ENCODE results near the gene MFSD11.

Gene MFSD11

GRCh38 chr17:76720211-76720610, 17.7 kb upstream of the MFSD11 start:
- H3K36me3 ChIP-seq (replicated peaks in 1 of 2; ENCODE audit: control insufficient read depth in 2 of 2, insufficient read depth in 2 of 2, low read length in 2 of 2), result peaks cover 50 to 94% of the 10 kb centered on the region in 2 donors
- no peak overlapping the region for H3K4me3 ChIP-seq (ENCODE audit: low read length in 2 of 2)
- no peak overlapping the region for H2AFZ ChIP-seq (ENCODE audit: low read length)
- H3K4me1 ChIP-seq (ENCODE audit: control insufficient read depth in 2 of 2, insufficient read depth in 1 of 2, low read depth in 1 of 2, low read length in 2 of 2), result no peaks in the 10 kb centered on the region
- no peak overlapping the region for H3K27ac ChIP-seq (replicated peaks; ENCODE audit: low read length)
- no peak overlapping the region for H3K4ac ChIP-seq (ENCODE audit: low read length)
- no peak overlapping the region for H3K4me2 ChIP-seq (ENCODE audit: insufficient read depth, low read length, poor library complexity, severe bottlenecking)
- no peak overlapping the region for H3K14ac ChIP-seq (ENCODE audit: low read length)
- no peak overlapping the region for H3K23ac ChIP-seq (ENCODE audit: low read depth, low read length, poor library complexity)
- H2BK5ac ChIP-seq (ENCODE audit: low read length), result no peak overlapping the region
- H3K9ac ChIP-seq (ENCODE audit: low read depth, low read length, poor library complexity), result no peak overlapping the region
- no peak overlapping the region for H2BK12ac ChIP-seq (ENCODE audit: low read length)
- H2BK120ac ChIP-seq (ENCODE audit: low read depth, low read length), result no peak overlapping the region
- no CpG with 5 or more reads among the region's 9 CpGs for WGBS, 2 donors (ENCODE audit: extremely low coverage in 2 of 2, insufficient read length in 2 of 2, insufficient replicate concordance in 1 of 2)
- no peak overlapping the region for H3K18ac ChIP-seq (ENCODE audit: low read length)
- no peak overlapping the region for H4K8ac ChIP-seq (ENCODE audit: low read depth, low read length)
- no peaks in the 10 kb centered on the region for H3K9me3 ChIP-seq (replicated peaks in 1 of 2; ENCODE audit: control insufficient read depth in 2 of 2, insufficient read depth in 1 of 2, low read depth in 1 of 2, low read length in 2 of 2)
- no peaks in the 10 kb centered on the region for H3K79me1 ChIP-seq (ENCODE audit: low read depth, low read length)
- H2AK5ac ChIP-seq (ENCODE audit: low read depth, low read length), result no peak overlapping the region
- H3K27me3 ChIP-seq (ENCODE audit: control insufficient read depth in 3 of 3, insufficient read depth in 3 of 3, low read depth in 1 of 3, low read length in 3 of 3), result no peaks in the 10 kb centered on the region
- no peak overlapping the region for H4K91ac ChIP-seq (ENCODE audit: low read depth, low read length, poor library complexity)
- DNase-seq (ENCODE audit: low spot score), result no peak
- no peak overlapping the region for H2BK15ac ChIP-seq (ENCODE audit: low read length)

DNA sequence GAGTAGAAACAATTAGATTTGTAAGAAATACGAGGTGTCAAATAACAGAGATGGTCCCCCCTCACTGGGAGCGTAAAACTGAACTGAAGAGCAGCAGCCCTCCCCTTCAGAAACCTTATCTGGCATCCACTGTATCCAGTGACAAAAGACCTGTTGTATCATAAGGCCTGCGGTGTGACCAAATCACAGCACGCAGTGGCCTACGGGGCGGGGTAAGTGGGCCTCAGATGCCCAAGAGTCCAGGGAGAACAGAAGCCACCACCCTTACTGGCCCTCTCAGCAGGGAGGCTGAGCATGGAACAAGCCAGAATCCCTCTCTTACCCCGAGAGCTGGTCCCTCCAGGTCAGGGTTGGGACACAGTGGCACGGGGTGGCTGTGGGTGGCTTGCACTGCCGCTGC, 17.0 kb upstream of the MFSD11 start:
- H2BK15ac ChIP-seq (ENCODE audit: low read length), result no peak overlapping the region
- peaks cover 3 to 4% of the 10 kb centered on the region in 2 donors for H3K4me1 ChIP-seq (ENCODE audit: control insufficient read depth in 2 of 2, insufficient read depth in 1 of 2, low read depth in 1 of 2, low read length in 2 of 2)
- peaks cover 46 to 87% of the 10 kb centered on the region in 2 donors for H3K36me3 ChIP-seq (replicated peaks in 1 of 2; ENCODE audit: control insufficient read depth in 2 of 2, insufficient read depth in 2 of 2, low read length in 2 of 2)
- no peak overlapping the region for H3K18ac ChIP-seq (ENCODE audit: low read length)
- no peak overlapping the region for H4K8ac ChIP-seq (ENCODE audit: low read depth, low read length)
- H3K27me3 ChIP-seq (ENCODE audit: control insufficient read depth in 3 of 3, insufficient read depth in 3 of 3, low read depth in 1 of 3, low read length in 3 of 3), result no peaks in the 10 kb centered on the region
- H3K4me2 ChIP-seq (ENCODE audit: insufficient read depth, low read length, poor library complexity, severe bottlenecking), result no peak overlapping the region
- H3K79me1 ChIP-seq (ENCODE audit: low read depth, low read length), result no peaks in the 10 kb centered on the region
- no peak for DNase-seq (ENCODE audit: low spot score)
- H3K27ac ChIP-seq (replicated peaks; ENCODE audit: low read length), result no peak overlapping the region
- H3K9me3 ChIP-seq (replicated peaks in 1 of 2; ENCODE audit: control insufficient read depth in 2 of 2, insufficient read depth in 1 of 2, low read depth in 1 of 2, low read length in 2 of 2), result no peaks in the 10 kb centered on the region
- H3K4me3 ChIP-seq (ENCODE audit: low read length in 2 of 2), result no peak overlapping the region
- no CpG with 5 or more reads among the region's 9 CpGs for WGBS, 2 donors (ENCODE audit: extremely low coverage in 2 of 2, insufficient read length in 2 of 2, insufficient replicate concordance in 1 of 2)
- H2AK5ac ChIP-seq (ENCODE audit: low read depth, low read length), result no peak overlapping the region
- H2AFZ ChIP-seq (ENCODE audit: low read length), result no peak overlapping the region
- H2BK5ac ChIP-seq (ENCODE audit: low read length), result no peak overlapping the region
- no peak overlapping the region for H3K4ac ChIP-seq (ENCODE audit: low read length)
- H3K9ac ChIP-seq (ENCODE audit: low read depth, low read length, poor library complexity), result no peak overlapping the region
- no peak overlapping the region for H3K23ac ChIP-seq (ENCODE audit: low read depth, low read length, poor library complexity)
- no peak overlapping the region for H2BK120ac ChIP-seq (ENCODE audit: low read depth, low read length)
- H4K91ac ChIP-seq (ENCODE audit: low read depth, low read length, poor library complexity), result no peak overlapping the region
- no peak overlapping the region for H2BK12ac ChIP-seq (ENCODE audit: low read length)
- no peak overlapping the region for H3K14ac ChIP-seq (ENCODE audit: low read length)

DNA sequence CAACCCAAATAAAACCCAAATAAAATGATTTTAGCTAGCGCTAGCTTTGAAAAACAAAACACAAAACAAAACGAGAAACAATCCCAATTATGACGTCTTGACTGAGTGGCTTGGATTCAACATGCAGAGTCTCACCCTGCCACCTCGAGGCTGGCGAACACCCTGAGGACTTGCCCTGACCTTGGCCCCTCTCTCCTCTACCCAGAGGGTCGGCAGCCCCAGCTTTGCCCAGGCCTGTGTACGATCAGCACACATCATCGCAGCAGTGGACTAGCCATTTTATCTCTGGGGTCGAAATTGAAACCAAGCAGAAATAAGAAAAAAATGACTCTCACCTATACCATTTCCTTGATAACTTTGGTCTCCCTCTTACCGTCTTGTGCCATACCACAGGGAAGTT, 16.5 kb upstream of the MFSD11 start:
- Histone ChIP-seq H2AFZ (ENCODE audit: low read length) (no peak overlapping the region), H3K27ac (replicated peaks; ENCODE audit: low read length) (no peak overlapping the region), H4K8ac (ENCODE audit: low read depth, low read length) (no peak overlapping the region), H2BK120ac (ENCODE audit: low read depth, low read length) (no peak overlapping the region), H2BK12ac (ENCODE audit: low read length) (no peak overlapping the region), H3K18ac (ENCODE audit: low read length) (no peak overlapping the region), H3K23ac (ENCODE audit: low read depth, low read length, poor library complexity) (no peak overlapping the region), H2AK5ac (ENCODE audit: low read depth, low read length) (no peak overlapping the region), H3K4ac (ENCODE audit: low read length) (no peak overlapping the region), H3K27me3 (ENCODE audit: control insufficient read depth in 3 of 3, insufficient read depth in 3 of 3, low read depth in 1 of 3, low read length in 3 of 3) (no peaks in the 10 kb centered on the region), H3K36me3 (replicated peaks in 1 of 2; ENCODE audit: control insufficient read depth in 2 of 2, insufficient read depth in 2 of 2, low read length in 2 of 2) (peaks cover 41 to 82% of the 10 kb centered on the region in 2 donors), H2BK15ac (ENCODE audit: low read length) (no peak overlapping the region), H3K79me1 (ENCODE audit: low read depth, low read length) (no peaks in the 10 kb centered on the region), H3K9me3 (replicated peaks in 1 of 2; ENCODE audit: control insufficient read depth in 2 of 2, insufficient read depth in 1 of 2, low read depth in 1 of 2, low read length in 2 of 2) (no peaks in the 10 kb centered on the region), H3K9ac (ENCODE audit: low read depth, low read length, poor library complexity) (no peak overlapping the region), H4K91ac (ENCODE audit: low read depth, low read length, poor library complexity) (no peak overlapping the region), H3K4me2 (ENCODE audit: insufficient read depth, low read length, poor library complexity, severe bottlenecking) (no peak overlapping the region), H3K14ac (ENCODE audit: low read length) (no peak overlapping the region), H3K4me3 (ENCODE audit: low read length in 2 of 2) (no peak overlapping the region), H3K4me1 (ENCODE audit: control insufficient read depth in 2 of 2, insufficient read depth in 1 of 2, low read depth in 1 of 2, low read length in 2 of 2) (peaks cover 3 to 4% of the 10 kb centered on the region in 2 donors), H2BK5ac (ENCODE audit: low read length) (no peak overlapping the region)
- DNase-seq (ENCODE audit: low spot score), result no peak
- no CpG with 5 or more reads among the region's 10 CpGs for WGBS, 2 donors (ENCODE audit: extremely low coverage in 2 of 2, insufficient read length in 2 of 2, insufficient replicate concordance in 1 of 2)

DNA sequence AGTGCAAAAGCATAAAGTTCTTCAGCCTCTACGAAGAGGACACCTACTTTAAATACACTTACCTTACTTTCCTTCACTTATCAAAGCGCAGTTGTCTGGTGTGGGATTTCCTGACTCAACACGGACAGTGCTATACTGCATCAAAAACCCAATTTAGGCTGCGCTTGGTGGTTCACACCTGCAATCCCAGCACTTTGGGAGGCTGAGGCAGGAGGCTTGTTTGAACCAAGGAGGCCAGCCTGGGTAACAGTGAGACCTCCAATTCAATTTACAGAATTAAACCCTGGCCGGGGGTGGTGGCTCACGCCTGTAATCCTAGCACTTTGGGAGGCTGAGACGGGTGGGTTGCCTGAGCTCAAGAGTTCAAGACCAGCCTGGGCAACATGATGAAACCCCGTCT, 15.6 kb upstream of the MFSD11 start:
- Histone ChIP-seq H3K4ac (ENCODE audit: low read length) (no peak overlapping the region), H4K8ac (ENCODE audit: low read depth, low read length) (no peak overlapping the region), H3K14ac (ENCODE audit: low read length) (no peak overlapping the region), H3K9ac (ENCODE audit: low read depth, low read length, poor library complexity) (no peak overlapping the region), H3K18ac (ENCODE audit: low read length) (no peak overlapping the region), H3K23ac (ENCODE audit: low read depth, low read length, poor library complexity) (no peak overlapping the region), H2BK5ac (ENCODE audit: low read length) (no peak overlapping the region), H2BK12ac (ENCODE audit: low read length) (no peak overlapping the region), H3K27me3 (ENCODE audit: control insufficient read depth in 3 of 3, insufficient read depth in 3 of 3, low read depth in 1 of 3, low read length in 3 of 3) (no peaks in the 10 kb centered on the region), H2BK120ac (ENCODE audit: low read depth, low read length) (no peak overlapping the region), H3K4me2 (ENCODE audit: insufficient read depth, low read length, poor library complexity, severe bottlenecking) (no peak overlapping the region), H2AFZ (ENCODE audit: low read length) (no peak overlapping the region), H2AK5ac (ENCODE audit: low read depth, low read length) (no peak overlapping the region), H2BK15ac (ENCODE audit: low read length) (no peak overlapping the region), H3K79me1 (ENCODE audit: low read depth, low read length) (peaks cover 3% of the 10 kb centered on the region), H3K27ac (replicated peaks; ENCODE audit: low read length) (no peak overlapping the region), H3K9me3 (replicated peaks in 1 of 2; ENCODE audit: control insufficient read depth in 2 of 2, insufficient read depth in 1 of 2, low read depth in 1 of 2, low read length in 2 of 2) (no peaks in the 10 kb centered on the region), H3K36me3 (replicated peaks in 1 of 2; ENCODE audit: control insufficient read depth in 2 of 2, insufficient read depth in 2 of 2, low read length in 2 of 2) (peaks cover 38 to 74% of the 10 kb centered on the region in 2 donors), H4K91ac (ENCODE audit: low read depth, low read length, poor library complexity) (no peak overlapping the region), H3K4me1 (ENCODE audit: control insufficient read depth in 2 of 2, insufficient read depth in 1 of 2, low read depth in 1 of 2, low read length in 2 of 2) (peaks cover 3 to 4% of the 10 kb centered on the region in 2 donors), H3K4me3 (ENCODE audit: low read length in 2 of 2) (no peak overlapping the region)
- WGBS, 2 donors (ENCODE audit: extremely low coverage in 2 of 2, insufficient read length in 2 of 2, insufficient replicate concordance in 1 of 2), result no CpG with 5 or more reads among the region's 8 CpGs
- DNase-seq (ENCODE audit: low spot score), result no peak
